OCI-LY7 (cell line): ENCODE results near the gene KBTBD13. TPM values are rescaled to one million over a fixed set of nuclear protein-coding genes. Genes with fewer than 3 reads are reported as not detected.

Source experiments
- BruUV-seq: library from RNA; stranded (reverse); fragments of 400-500 nt; replicated peaks from 2 replicates; lab custom pipeline; 2021; lab: Mats Ljungman, UMichigan
- CTCF ChIA-PET: fragments of 300-600 bp; sonication (Branson Sonifier 250); formaldehyde crosslinking; loops from one replicate; lab custom pipeline; 2022; ENCODE audit warnings: antibody characterized with exemption; ENCODE audit not compliant: unreplicated experiment; lab: Charles Lee
- POLR2A ChIA-PET: fragments of 300-600 bp; sonication (Branson Sonifier 250); formaldehyde crosslinking; loops from one replicate; lab custom pipeline; 2022; ENCODE audit warnings: antibody characterized with exemption; lab: Charles Lee
- DNase-seq: peaks from one replicate; pipeline ENCODE4 v3.0.0-alpha.2; 2015; ENCODE audit warnings: low spot score
- H2AFZ ChIP-seq: fragments of 200-600 bp; sonication (generic), shearing (Covaris generic); 2 replicates; pipeline ENCODE4 v1.6.1; 2014; ENCODE audit warnings: mild to moderate bottlenecking, antibody characterized with exemption, low read length, moderate library complexity
- H3K27ac ChIP-seq: fragments of 200-600 bp; sonication (generic); 2 replicates; pipeline ENCODE4 v1.5.1; 2014; ENCODE audit warnings: mixed run types, low read depth, mild to moderate bottlenecking, moderate library complexity, low read length, inconsistent platforms; ENCODE audit not compliant: poor library complexity, severe bottlenecking
- H3K36me3 ChIP-seq: fragments of 200-600 bp; sonication (generic); 2 replicates; pipeline ENCODE4 v1.6.1; 2014; ENCODE audit warnings: mild to moderate bottlenecking, antibody characterized with exemption, low read length, moderate library complexity, mixed read lengths; ENCODE audit not compliant: insufficient read depth
- H3K4me1 ChIP-seq: fragments of 200-600 bp; sonication (generic); 2 replicates; pipeline ENCODE4 v1.5.1; 2014; ENCODE audit warnings: mild to moderate bottlenecking, low read length; ENCODE audit not compliant: insufficient read depth, poor library complexity, severe bottlenecking
- H3K4me2 ChIP-seq: fragments of 200-600 bp; sonication (generic); 2 replicates; pipeline ENCODE4 v1.6.1; 2014; ENCODE audit warnings: mild to moderate bottlenecking, low read length
- H3K4me3 ChIP-seq: fragments of 200-600 bp; sonication (generic); 2 replicates; pipeline ENCODE4 v1.5.1; 2014; ENCODE audit warnings: mild to moderate bottlenecking, low read depth, low read length; ENCODE audit not compliant: poor library complexity, severe bottlenecking
- H3K79me2 ChIP-seq: fragments of 200-600 bp; sonication (generic); 2 replicates; pipeline ENCODE4 v1.6.1; 2016; ENCODE audit warnings: low read depth, mild to moderate bottlenecking, low read length, moderate library complexity, mixed read lengths; ENCODE audit not compliant: insufficient read depth
- H3K9me2 ChIP-seq: fragments of 200-600 bp; sonication (generic); 2 replicates; pipeline ENCODE4 v1.6.1; 2016; ENCODE audit warnings: mild to moderate bottlenecking, low read length, mixed read lengths; ENCODE audit not compliant: insufficient read depth
- H3K9me3 ChIP-seq: fragments of 200-600 bp; sonication (generic); 2 replicates; pipeline ENCODE4 v1.6.1; 2014; ENCODE audit warnings: mild to moderate bottlenecking, mixed run types, low read length, mixed read lengths
- H4K20me1 ChIP-seq: fragments of 200-600 bp; sonication (generic); 2 replicates; pipeline ENCODE4 v1.6.1; 2014; ENCODE audit warnings: mild to moderate bottlenecking, antibody characterized with exemption, low read length, moderate library complexity, mixed read lengths; ENCODE audit not compliant: insufficient read depth
- CTCF ChIP-seq: fragments of 200-600 bp; sonication (generic); conservative IDR thresholded peaks from 2 replicates; pipeline ENCODE4 v1.5.1; 2014; ENCODE audit warnings: mild to moderate bottlenecking, antibody characterized with exemption, low read length, moderate library complexity, mixed read lengths
- EZH2phosphoT487 ChIP-seq: fragments of 200-600 bp; sonication (generic); IDR thresholded peaks from 2 replicates; pipeline ENCODE4 v1.6.1; 2018; ENCODE audit warnings: low read depth, borderline replicate concordance, mild to moderate bottlenecking, mixed run types, antibody characterized with exemption, low read length, moderate library complexity, mixed read lengths
- intact Hi-C: fragments of 100-400 bp; cut with micrococcal nuclease; formaldehyde crosslinking; loops from one replicate; pipeline ENCODE4 v1.10.0; 2022; ENCODE audit not compliant: unreplicated experiment
- total RNA-seq, 2 experiments: library from RNA; depleted of rRNA in 1 of 2; stranded (reverse); fragments of >200 nt in 1 of 2; shearing (Covaris generic) in 1 of 2; gene quantifications; 2 replicates each; pipeline ENCODE4 v1.2.3, GENCODE V29; 2014 to 2022

The KBTBD13 gene
- total RNA-seq, 2 experiments from 2014 or later, result not detected

DNA sequence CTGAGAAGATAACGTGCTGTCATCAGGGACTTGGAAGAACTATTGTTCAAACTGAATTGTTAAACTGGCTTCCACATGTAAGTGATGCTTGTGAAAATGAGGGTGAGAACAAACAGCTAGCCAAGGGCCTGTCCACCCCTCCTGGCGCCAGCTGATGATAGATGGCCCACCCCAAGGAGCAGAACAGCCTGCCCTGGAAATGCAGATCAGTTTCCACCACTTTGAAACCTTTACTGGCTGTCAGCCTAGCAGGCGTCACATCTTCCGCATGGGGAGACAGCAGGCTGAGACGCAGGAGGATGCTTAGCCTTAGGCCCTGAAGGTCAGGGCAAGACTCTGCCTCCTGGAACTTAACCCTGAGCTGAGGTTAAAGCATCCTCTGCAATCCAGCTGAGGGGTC is 37.7 kb upstream of the KBTBD13 start:
- TF ChIP-seq EZH2phosphoT487 (no peak), CTCF (no peak)
- Histone ChIP-seq H4K20me1 (no peaks in the 10 kb centered on the region), H2AFZ (no peak overlapping the region), H3K4me3 (no peak overlapping the region), H3K4me2 (no peak overlapping the region), H3K36me3 (no peaks in the 10 kb centered on the region), H3K4me1 (peaks cover 2% of the 10 kb centered on the region), H3K9me3 (no peaks in the 10 kb centered on the region), H3K9me2 (no peaks in the 10 kb centered on the region), H3K27ac (no peak overlapping the region), H3K79me2 (no peaks in the 10 kb centered on the region)
- intact Hi-C loops, result loop anchor here (10.0 kb wide), 1 partner anchor 146 kb away; the partner anchor contains the start of gene CLPX
- DNase-seq, result no peak
- no TSS peak for BruUV-seq
- ChIA-PET CTCF (no interaction called here), POLR2A (interaction anchor here (0.9 kb wide), 1 partner anchor 21 kb away, joined by 3 read pairs; no protein-coding TSS in a partner anchor)

GRCh38 chr15:65040461-65040860 is 36.1 kb upstream of the KBTBD13 start:
- no peaks in the 10 kb centered on the region for H3K36me3 ChIP-seq
- intact Hi-C loops, result no loop called here
- no peak for DNase-seq
- H3K79me2 ChIP-seq, result no peaks in the 10 kb centered on the region
- no peak overlapping the region for H2AFZ ChIP-seq
- no peaks in the 10 kb centered on the region for H4K20me1 ChIP-seq
- no peak overlapping the region for H3K4me2 ChIP-seq
- ChIA-PET POLR2A (interaction anchor here (0.6 kb wide), 1 partner anchor 23 kb away, joined by 3 read pairs; no protein-coding TSS in a partner anchor), CTCF (no interaction called here)
- TF ChIP-seq CTCF, result no peak
- no peak for TF ChIP-seq EZH2phosphoT487
- no peaks in the 10 kb centered on the region for H3K9me3 ChIP-seq
- no peaks in the 10 kb centered on the region for H3K4me1 ChIP-seq
- no TSS peak for BruUV-seq
- H3K4me3 ChIP-seq, result no peak overlapping the region
- no peaks in the 10 kb centered on the region for H3K9me2 ChIP-seq
- H3K27ac ChIP-seq, result no peak overlapping the region

DNA sequence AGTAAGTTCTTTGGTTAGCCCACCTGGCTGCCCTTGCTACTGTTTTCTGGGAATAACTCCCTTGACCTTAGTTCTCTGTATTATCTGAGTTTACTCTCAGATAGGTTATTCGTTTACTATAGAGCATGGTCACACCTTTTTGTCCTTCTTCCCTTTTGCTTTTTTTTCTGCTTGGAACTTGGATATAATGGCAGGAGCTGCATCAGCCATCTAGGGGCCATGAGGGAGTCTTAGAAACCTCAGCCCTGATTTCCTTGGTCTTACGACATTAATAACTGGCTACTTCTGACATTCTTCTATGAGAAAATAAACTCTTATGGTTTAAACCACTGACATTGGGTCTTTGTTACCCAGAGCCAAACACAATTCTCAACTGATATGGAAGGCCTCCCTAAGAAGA is 34.8 kb upstream of the KBTBD13 start:
- no peak for TF ChIP-seq CTCF
- no peak for TF ChIP-seq EZH2phosphoT487
- DNase-seq, result no peak
- no peak overlapping the region for H3K4me3 ChIP-seq
- ChIA-PET POLR2A (interaction anchor here (0.5 kb wide), 1 partner anchor 341 kb away, joined by 3 read pairs; no protein-coding TSS in a partner anchor), CTCF (no interaction called here)
- intact Hi-C loops, result no loop called here
- H3K27ac ChIP-seq, result no peak overlapping the region
- H4K20me1 ChIP-seq, result no peaks in the 10 kb centered on the region
- H3K4me1 ChIP-seq, result no peaks in the 10 kb centered on the region
- BruUV-seq, result no TSS peak
- no peak overlapping the region for H2AFZ ChIP-seq
- H3K4me2 ChIP-seq, result no peak overlapping the region
- H3K9me3 ChIP-seq, result no peaks in the 10 kb centered on the region
- no peaks in the 10 kb centered on the region for H3K36me3 ChIP-seq
- no peaks in the 10 kb centered on the region for H3K9me2 ChIP-seq
- H3K79me2 ChIP-seq, result no peaks in the 10 kb centered on the region
